DND-41 (cell line): ENCODE measurements around the gene PLEKHO2.

Experiments used
- CTCF ChIP-seq: IDR thresholded peaks from 2 replicates; pipeline ENCODE4 v1.5.1; 2012; ENCODE audit warnings: borderline replicate concordance, low read length, moderate library complexity, mild to moderate bottlenecking; ENCODE audit not compliant: poor library complexity, severe bottlenecking; ENCODE audit errors: extremely low read depth
- EZH2 ChIP-seq: IDR thresholded peaks from 3 replicates; pipeline ENCODE4 v1.6.1; 2012; ENCODE audit warnings: borderline replicate concordance, low read depth, mild to moderate bottlenecking, moderate library complexity, low read length, inconsistent platforms; ENCODE audit not compliant: severe bottlenecking

- TF ChIP-seq CTCF (no peak), EZH2 (no peak)
Measured at GRCh38 chr15:64847448-64847847, 5.7 kb downstream of the PLEKHO2 start.
